Activated CD4-positive, alpha-beta T cell treated with anti-CD3 and anti-CD28 coated beads for 24 hours (primary cell): ENCODE results near the gene IQCE.
"Not testable (repeated sequence)": the region's sequence is repeated elsewhere in the genome, so short reads cannot be mapped to it uniquely, and the experiment has no call there.

Experiments used
- DNase-seq, 2 donors: peaks; one replicate each; pipeline ENCODE4 v3.0.0-alpha.2; 2020; ENCODE audit warnings: low read depth in 2 of 2

Gene IQCE

GRCh38 chr7:2533566-2533965, 25.2 kb upstream of the IQCE start:
- DNase-seq = not testable (repeated sequence)

- DNase-seq = not testable (repeated sequence)
Observed at GRCh38 chr7:2534214-2534613, 24.6 kb upstream of the IQCE start.

DNA sequence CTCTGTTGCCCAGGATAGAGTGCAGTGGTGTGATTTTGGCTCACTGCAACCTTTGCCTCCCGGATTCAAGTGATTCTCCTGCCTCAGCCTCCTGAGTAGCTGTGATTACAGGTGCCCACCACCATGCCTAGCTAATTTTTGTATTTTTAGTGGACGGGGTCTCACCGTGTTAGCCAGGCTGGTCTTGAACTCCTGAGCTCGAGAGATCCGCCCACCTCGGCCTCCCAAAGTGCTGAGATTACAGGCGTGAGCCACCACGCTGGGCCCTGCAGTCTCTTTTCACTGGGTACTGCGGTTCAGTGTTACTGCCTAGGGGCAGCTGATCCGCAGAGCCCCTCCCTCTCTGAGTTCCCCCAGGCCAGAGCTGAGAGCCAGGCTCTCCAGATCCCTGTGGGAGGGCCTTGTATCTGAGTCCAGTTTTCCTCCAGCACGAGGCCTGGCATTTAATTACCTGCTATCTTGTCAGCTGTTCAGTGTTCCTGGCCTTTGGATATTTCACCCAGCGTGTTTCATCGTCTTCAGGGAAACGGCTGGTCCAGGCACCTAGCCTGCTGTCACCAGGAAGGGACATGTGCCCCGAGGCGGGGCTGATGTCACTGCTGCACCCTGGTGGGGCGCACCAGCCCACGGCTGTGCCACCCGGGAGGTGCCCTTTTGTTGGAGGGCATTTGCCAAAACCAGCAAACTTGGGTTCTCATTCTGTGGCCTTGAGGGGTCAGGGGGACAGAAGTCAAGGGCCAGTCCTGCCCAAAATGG, 22.7 kb upstream of the IQCE start:
- not testable (repeated sequence) for DNase-seq

GRCh38 chr7:2537981-2538851, 20.6 kb upstream of the IQCE start:
- DNase-seq = no peak

DNA sequence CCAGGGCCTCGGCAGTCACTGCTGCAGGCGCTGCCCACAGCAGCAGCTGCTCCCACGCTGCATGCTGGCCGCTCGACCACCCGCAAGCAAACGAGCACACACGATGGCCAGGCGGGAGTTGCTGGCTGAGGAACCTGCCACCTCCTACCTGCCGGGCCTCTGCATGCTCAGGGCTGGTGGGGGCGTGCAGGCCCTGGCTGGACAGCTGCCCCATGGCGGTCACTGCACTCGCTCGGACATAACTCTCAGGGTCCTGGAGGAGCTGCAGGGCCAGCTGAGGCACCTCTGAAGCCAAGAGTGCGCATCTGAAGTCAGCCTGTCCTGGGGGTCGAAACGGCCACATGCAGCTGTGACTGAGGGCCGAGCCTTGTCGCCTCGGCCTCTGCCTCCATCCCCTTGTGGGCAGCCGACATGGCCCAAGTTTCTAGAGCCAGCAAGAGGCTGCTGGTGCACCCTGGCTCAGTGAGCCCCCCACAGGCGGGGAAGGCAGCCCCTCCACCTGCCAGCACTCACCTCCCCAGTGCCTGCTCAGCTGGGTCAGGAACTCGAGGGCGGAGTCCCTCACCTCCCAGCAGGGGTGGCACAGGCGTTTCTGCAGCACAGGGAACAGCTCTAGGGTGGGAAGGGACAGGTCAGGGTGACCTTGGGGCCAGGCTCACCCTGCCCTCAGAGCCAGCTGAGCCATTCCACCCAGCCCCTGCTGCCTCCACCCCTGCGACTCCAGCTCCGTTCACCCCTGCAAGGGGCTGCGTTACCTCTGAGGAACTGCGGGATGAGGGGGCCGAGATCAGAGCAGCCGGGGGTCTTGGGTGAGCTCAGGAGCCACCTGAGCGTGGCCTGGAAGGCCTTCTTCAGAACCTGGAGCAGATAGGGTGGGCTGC, 19.5 kb upstream of the IQCE start:
- no peak for DNase-seq

- no peak for DNase-seq
Observed at GRCh38 chr7:2540133-2540532, 18.6 kb upstream of the IQCE start.

DNA sequence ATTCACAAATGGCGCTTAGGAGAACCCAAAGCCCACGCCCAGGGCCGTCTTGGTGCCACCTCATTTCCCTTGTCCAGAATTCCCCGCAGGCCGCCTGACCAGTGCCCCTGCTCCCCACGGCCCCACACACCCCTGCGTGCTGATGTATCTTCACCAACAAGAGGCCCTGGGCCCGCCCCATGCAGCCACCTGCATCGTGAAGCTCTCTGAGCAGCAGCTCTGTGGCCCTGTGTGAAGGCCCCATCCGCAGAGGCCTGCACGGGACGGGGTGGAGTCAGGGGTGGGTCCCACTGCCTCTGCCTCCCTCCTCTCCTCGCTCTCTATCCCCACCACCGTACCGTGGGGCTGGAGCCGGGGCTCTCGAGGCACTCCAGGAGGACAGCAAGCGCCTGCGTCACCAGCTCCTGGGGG, 18.1 kb upstream of the IQCE start:
- no peak for DNase-seq

GRCh38 chr7:2541291-2542010, 17.3 kb upstream of the IQCE start:
- DNase-seq = no peak

- no peak for DNase-seq
Observed at GRCh38 chr7:2542011-2542915, 16.5 kb upstream of the IQCE start.

GRCh38 chr7:2542916-2543871, 15.6 kb upstream of the IQCE start:
- DNase-seq = no peak

GRCh38 chr7:2544541-2545188, 14.1 kb upstream of the IQCE start:
- DNase-seq = no peak

DNA sequence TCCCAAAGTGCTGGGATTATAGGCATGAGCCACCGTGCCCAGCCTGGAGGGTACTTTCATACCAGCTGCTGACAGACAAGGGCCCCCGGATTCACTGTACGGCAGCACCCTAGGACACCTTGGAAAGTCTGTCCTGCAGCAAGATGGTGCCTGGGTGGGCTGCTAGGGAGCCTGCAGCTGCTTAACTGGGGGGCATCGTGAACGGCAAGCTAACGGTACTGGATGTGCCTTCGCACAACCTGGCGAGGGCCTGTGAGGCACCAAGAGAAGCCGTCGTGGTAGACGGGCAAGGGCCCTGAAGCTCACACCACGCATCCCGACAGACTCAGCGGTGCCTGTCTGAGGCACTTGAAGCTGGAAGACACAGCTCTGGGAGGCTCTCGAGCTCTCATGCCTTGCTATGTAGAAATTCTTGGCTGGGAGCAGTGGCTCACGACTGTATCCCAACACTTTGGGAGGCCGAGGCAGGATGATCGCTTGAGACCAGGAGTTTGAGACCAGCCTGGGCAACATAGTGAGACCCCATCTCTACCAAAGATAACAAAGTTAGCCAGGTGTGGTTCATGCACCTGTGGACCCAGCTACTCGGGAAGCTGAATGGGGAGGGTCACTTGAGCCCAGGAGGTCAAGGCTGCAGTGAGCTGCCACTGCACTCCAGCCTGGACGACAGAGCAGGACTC, 12.9 kb upstream of the IQCE start:
- DNase-seq = no peak

GRCh38 chr7:2546776-2547586, 11.8 kb upstream of the IQCE start:
- no peak for DNase-seq

DNA sequence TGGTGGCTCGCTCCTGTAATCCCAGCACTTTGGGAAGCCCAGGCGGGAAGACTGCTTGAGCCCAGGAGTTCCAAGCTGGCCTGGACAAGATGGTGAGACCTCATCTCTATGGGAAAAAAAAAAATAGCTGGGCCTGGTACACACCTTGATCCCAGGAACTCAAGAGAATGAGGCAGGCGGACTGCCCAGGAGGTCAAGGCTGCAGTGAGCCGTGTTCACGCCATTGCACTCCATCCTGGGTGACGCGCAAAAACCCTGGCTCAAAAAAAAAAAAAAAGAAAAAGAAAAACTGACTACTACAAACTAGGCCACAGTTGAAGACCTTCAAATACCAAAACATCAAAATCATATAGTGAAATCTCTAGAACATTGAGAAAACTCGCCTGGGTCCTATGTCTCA, 7.4 kb upstream of the IQCE start:
- no peak for DNase-seq

GRCh38 chr7:2553108-2553507, 5.7 kb upstream of the IQCE start:
- DNase-seq = no peak

GRCh38 chr7:2553831-2554581, 4.8 kb upstream of the IQCE start:
- DNase-seq = no peak
